NCI-H748 (cell line): ENCODE measurements around the gene TTC27.
"Not testable (repeated sequence)": the region's sequence is repeated elsewhere in the genome, so short reads cannot be mapped to it uniquely, and the experiment has no call there.

ENCODE experiments used
- DNase-seq: peaks from one replicate; lab custom pipeline; 2025; ENCODE audit not compliant: unreplicated experiment; lab: John Stamatoyannopoulos, UW

Gene TTC27

DNA sequence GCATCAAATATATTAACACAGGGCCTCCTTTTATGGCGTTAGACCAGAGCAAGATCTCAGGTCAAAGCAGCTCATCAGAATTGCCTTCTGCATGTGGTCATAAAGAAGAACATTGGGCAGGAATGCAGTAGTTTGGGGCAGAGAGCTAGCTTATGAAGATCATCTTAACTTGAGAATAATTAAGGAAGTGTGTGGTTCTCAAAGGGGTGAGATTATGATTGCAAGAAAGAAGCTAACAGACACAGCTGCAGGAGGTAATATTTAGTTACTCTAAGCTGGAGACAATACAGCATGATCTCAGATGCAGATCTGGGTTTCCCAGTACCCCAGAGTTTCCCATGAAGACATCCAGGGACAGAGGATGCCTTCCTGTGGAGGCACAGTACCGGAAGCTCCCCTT lies 91.6 kb downstream of the TTC27 start:
- no peak for DNase-seq

DNA sequence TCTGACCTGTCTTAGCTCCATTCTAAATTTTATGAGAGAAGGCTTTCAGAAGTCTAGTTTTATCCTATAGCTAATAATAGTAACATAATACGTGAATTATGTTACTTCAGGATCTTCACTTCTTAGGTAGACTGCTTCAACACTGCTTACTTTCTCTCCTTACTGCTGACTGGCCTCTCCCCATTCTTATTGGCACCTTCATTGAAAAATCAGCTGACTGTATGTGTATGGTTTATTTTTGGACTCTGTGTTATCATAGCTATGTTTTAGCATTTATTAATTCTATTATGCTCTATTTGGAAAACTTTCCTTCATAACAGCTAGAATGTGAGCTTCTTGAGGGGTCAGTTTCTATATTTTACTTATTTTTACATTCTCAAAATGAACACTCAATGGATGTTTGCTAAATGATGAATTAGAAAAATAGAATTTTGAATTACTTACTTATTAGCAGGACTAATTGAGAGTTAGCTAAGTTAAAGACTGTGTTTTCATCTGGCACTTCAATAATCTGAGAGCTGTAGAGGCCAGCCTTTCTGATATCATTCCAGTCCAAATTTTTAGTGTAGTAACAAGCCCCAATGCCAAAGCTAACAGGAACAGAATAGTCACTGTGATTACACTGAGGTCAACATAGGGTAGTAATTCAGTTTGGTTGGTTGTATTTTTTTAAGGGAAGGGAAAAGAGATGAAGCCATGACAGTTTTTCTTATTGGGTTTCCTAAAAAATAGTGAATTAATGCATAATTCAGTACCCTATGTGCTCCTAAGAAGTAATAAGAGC lies 92.3 kb downstream of the TTC27 start:
- DNase-seq = no peak

DNA sequence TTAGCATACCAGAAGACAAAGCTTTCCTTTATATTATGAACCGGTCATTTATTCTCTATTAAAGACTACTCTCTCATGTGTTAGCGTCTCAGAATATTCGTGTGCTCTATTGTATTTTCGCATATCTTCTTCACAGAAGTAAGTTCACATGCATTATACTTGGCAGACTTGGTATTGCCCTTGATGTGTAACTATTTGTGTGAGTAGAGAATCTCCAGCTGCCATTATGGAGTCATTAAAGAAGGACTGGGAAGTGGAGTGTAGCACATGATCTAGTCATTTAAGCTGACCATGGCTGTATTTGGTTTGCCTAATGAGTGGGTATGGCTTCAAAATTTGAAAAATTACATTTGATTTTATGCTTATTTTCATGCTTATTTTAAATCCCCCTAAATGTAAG lies 92.9 kb downstream of the TTC27 start:
- DNase-seq = no peak

GRCh38 chr2:32721376-32721775 lies 93.5 kb downstream of the TTC27 start:
- DNase-seq = no peak

- no peak for DNase-seq
These were observed 95.7 kb downstream of the TTC27 start for GRCh38 chr2:32723467-32724079.

GRCh38 chr2:32726678-32727077 lies 98.8 kb downstream of the TTC27 start:
- not testable (repeated sequence) for DNase-seq

- DNase-seq = no peak
These were observed 99.3 kb downstream of the TTC27 start for GRCh38 chr2:32727157-32727556.

- DNase-seq = not testable (repeated sequence)
These were observed 103.1 kb downstream of the TTC27 start for GRCh38 chr2:32730958-32731357.

DNA sequence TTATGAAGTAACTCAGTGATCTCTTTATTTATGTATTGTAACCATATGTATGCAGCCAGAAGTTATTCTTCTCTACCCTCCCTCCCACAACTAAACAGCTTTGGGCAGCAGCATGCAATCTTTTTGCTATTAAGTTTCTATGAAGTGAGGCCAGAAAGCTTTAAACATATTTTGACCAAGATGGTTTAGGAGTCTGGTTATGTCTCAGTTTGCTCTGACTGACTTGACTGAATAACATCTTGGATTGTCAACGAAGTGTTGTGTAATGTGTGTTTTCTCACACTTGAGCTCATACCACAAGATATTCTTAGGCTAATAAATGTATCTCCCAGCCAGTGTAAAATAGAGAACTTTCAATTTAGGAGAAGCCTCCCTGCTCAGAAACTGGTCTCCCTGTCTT lies 104.3 kb downstream of the TTC27 start:
- DNase-seq = no peak

- DNase-seq = no peak
These were observed 105.1 kb downstream of the TTC27 start for GRCh38 chr2:32732912-32733472.

GRCh38 chr2:32735348-32735747 lies 107.5 kb downstream of the TTC27 start:
- no peak for DNase-seq

DNA sequence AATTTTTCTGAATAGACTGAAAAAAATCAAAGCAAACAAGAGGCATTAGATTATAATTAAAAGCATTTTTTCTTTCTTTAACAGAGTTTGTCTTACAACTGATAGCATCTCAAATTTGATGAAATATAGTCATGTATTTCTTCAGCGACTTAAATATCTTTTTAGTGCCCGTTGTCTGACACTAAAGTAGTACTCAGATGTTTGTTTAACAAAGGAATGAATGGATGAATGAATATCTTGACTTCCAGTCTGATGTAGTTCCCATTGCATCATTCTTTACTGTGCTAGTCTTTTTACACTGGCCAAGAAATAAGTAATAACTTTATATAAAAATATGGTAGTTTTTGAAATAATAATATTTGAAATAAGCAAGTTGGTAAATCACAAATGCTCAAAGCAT lies 111.1 kb downstream of the TTC27 start:
- DNase-seq = no peak

GRCh38 chr2:32739664-32740063 lies 111.8 kb downstream of the TTC27 start:
- DNase-seq = no peak

GRCh38 chr2:32741575-32741974 lies 113.7 kb downstream of the TTC27 start:
- DNase-seq = no peak

DNA sequence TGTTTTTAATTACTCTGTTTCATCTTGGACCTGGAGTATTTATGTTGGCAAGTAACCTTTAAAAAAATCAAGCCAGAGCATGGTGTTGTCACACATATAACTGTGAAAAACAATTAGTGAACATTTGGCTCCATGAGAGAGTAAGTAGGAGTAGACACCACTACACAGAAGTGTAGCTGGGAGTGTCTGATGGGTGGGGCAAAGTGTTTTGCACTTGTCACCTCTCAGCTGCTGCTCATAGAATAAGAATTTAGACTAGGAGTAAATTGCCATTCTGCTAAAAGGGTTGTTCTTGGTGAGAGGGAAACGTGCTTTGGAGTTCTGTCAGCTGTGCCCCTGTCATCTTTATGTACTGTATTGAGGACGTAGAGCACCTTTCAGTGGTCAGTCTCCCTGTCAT lies 114.5 kb downstream of the TTC27 start:
- no peak for DNase-seq

DNA sequence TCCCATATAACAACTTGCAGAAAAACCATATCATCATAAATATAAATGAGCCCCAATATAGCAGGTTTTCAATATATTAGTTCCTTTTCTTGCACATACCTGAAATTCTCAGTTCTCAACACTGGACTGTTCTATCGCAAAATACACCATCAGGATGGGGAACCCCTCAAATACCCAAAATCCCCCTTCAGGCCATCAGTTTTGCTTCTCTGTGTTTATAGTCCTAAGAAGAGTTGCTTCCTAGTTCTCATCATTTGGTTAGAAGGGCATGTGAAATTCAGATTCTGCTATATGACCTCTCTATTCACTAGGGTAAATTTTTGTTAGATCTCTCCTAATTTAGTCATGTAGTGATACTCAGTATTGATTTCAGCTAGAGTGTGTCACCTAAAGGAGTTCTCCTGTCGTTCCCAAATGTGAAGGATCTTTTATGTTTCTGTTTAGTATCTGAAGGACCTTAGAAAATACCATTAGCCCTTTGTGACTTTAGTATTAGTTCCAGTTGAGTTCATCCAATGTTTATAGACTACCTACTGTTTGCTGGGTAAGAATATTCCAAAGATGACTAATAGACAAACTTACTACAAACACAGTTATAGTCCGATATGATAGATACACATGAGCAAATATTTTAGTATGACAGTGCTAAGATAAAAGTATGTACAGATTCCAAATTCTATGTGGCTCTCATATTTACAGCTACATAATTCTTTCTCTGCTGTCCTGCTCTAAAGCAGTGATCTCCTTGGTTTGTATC lies 115.8 kb downstream of the TTC27 start:
- DNase-seq = no peak

GRCh38 chr2:32745191-32745590 lies 117.3 kb downstream of the TTC27 start:
- no peak for DNase-seq

GRCh38 chr2:32745675-32746074 lies 117.8 kb downstream of the TTC27 start:
- no peak for DNase-seq

DNA sequence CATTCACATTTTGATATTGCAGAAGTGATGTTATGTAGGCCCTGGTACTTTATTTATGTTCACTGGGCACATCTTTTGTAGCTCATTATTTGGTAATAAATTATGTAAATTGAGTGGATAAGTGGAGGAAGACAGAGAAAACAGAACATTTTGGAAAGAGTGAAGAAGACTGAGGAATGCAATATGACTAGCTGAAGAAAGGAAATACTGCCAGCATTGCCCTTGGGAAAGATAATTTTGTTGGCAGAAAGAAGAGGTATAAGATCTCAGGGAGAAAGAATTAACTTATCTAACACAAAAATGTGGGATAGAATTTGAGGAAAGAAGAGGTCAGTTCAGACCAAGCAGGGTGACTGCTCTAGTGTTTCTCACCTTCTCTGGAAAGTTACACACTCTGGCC lies 118.8 kb downstream of the TTC27 start:
- DNase-seq = no peak

DNA sequence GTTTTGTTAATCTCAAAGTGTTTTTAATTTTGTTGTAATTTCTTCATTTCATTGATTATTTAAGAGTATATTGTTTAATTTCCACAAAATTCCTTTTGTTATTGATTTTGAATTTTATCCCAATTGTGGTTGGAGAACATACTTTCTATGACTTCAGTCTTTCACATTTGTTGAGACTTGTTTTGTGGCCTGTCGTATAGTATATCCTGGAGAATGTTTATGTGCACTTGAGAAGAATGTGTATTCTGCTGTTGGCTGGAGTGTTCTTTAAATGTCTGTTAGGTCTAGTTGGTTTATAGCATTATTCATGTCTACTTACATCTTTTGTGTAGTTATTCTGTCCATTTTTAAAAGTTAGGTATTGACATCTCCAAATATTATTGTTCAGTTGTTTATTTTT lies 120.3 kb downstream of the TTC27 start:
- no peak for DNase-seq

DNA sequence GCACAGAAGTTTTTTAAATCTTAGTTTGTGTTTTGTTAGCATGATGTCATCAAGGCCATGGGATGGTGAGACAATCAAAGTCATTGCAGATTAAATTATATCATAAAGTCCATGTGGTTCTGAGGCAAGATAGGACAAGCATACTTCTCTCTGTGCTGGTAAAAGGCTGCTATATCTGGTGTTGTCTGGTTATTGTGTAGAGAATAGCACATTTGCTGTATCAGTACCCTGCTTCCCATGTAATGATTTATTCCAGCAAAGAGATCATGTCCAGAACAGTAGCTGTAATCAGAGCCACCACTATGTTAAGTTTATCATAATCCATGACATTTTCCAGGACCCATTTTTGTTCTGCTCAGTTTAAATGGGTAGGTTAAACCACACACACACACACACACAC lies 123.0 kb downstream of the TTC27 start:
- DNase-seq = no peak

DNA sequence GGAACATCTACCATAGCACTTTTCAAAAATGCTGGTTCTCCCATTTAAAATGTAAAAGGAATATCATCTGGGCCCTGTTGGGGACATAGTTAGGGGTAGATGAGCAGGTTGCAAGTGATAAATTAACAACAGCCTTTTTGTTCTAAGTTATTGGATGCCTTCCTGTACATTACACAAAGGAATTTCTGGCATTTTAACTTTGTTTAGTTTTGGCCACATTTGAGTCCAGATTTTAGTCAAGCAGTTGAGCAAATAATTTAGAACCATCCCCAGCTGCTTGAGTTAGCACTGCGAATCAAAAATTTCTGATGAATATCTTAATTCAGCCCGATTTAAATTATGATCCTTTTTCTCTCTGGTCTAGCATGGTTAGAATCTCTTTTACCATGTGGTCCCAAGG lies 124.4 kb downstream of the TTC27 start:
- DNase-seq = no peak
